ENCODE measurements around the gene CMKLR1.

CMKLR1 gene

DNA sequence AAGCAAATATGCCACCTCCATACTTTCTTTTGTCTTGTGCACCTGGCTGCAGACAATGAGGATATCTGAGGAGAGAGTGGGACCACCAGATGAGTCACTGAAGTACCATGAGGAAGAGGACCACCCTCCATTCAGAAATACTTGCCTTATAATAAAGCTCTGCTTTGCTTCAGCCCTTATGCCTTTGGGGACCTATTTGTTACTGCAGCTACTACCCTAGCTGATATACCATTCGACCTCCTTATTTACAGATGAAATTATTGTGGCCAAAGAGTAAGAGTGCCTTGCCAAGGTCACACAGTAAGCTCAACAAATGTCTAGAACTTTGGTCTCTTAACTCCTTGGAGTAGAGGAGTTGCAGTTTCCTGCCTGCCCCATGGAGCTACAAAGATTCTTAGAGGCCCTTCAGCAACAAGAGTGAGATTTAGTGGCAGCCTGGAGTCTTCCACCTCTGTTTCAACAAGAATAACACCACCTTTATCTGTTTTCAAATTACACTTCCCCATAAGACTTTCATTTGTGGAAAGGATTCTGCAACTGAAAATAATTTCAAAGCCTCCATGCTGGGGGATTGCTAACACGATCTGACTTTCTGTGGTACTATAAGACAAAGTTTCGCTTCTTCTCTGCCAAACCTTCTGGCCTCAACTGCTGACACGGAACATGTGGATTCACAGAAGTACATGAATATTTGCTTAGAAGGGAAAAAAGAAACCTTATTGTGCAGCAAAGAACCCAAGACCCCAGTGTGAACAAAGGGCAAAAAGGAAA lies 3.6 kb downstream of the CMKLR1 start:
- FAIRE-seq: no peak

DNA sequence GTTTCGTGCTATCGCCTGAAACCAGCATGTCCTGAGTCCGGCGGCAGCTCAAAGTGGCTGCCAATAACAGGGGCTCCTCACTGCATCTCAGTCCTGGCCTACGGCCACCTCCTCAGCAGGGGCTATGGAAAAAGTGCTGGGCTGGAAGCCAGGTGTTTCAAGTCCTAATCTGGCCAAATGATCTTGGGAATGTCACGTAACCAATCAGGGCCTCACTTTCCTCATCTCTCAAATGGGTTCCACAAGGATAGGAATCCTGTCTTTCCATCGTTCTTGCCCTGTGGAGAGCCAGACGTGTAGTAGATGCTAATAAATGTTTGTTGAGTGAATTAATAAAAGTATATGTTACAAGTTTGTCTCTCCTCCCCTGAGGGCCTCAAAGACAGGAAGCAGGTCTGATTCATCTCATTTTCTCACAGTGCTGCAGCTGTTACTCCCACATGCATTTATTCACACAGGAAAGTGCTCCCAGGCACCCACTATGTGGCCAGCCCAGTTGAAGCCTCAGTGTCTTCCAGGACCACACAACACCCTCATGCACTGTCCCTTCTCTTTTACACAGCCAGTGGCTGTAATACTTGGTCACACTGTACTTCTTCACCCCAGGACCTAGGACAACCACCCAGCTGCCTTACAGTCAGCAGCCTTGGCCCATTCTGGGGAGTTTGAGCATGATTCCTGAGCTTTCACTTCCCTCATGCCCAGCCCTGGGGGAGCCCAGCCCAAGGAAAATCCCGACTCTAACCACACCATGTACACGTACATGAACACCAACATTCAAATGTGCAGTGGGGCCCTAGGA lies 5.0 kb downstream of the CMKLR1 start:
- no peak for FAIRE-seq

DNA sequence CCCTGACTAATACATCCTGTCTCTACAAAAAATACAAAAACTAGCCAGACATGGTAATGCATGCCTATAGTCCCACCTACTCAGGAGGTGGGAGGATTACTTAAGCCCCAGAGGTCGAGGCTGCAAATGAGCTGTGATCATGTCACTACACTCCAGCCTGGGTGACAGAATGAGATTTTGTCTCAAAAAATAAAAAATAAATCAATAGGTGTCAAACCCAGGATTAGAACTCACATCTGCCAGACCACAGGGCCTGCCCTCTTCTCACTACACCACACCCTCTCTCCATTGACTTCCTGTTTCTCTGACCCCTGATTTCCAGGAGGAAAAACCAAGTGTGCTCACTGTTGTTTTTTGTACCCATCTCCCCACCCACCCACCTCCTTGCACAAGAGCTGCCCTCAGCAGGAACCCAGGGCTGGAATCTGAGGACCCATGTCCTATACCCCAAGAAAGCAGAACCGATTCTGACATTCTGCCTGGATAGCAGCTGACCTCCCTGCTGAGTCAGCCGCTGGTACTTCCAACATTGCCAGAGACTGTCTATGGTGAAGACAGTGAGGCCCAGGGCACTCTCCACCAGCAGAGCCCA lies 6.2 kb downstream of the CMKLR1 start:
- no peak for FAIRE-seq

DNA sequence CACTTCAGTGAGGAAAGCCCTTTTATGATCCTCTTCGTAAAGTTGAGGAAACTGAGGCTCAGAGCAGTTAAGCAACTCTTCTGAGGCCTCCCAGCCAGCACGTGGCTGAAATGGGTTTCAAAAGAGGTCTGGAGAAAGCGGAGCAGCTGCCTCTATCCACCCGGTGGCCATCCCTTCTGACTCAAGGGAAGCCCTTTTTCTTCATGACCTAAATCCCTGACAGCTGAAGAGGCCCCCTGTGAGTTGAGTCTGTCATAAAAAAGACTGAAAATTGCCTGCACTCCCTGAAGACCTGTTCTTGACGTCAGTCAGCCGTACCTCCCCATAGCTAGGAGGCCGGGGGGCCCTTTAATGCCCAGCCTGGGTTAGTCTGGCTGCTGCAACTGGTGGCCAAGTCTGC lies 10.7 kb downstream of the CMKLR1 start:
- FAIRE-seq: no peak

DNA sequence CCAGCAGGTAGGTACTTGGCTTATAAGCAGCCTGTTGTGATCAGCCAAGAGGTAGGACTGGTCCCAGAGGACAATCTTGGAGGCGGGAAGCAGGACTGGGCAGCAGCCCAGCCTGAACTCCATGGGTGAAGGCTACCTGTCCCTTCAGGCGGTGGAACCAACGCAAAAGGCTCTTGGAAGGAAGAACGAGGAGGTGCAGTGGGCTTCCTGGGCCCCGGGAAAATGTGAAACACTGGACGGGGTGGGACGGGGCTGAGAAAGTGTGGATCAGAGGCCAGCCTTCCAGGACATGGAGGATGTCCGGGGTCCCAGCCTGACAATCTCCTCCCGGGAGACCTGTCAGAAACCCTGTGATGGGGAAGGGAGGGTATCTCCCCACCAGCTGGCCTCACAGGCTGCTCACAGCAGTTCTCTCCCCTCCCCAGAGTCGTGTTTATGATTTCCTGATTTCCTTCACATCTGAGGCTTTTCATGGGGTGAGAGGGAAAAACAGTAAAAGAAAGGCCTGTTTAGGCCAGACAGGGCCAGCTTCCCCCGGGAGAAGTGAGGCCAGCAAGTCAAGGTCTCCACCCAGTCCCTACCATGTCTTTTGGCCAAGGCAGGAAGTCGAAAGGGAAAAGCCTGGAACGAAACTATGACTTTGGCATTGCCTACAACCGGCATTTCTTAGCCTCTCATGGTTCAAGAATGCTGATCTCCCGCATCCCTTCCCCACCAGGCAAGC lies 11.3 kb downstream of the CMKLR1 start:
- FAIRE-seq: no peak

DNA sequence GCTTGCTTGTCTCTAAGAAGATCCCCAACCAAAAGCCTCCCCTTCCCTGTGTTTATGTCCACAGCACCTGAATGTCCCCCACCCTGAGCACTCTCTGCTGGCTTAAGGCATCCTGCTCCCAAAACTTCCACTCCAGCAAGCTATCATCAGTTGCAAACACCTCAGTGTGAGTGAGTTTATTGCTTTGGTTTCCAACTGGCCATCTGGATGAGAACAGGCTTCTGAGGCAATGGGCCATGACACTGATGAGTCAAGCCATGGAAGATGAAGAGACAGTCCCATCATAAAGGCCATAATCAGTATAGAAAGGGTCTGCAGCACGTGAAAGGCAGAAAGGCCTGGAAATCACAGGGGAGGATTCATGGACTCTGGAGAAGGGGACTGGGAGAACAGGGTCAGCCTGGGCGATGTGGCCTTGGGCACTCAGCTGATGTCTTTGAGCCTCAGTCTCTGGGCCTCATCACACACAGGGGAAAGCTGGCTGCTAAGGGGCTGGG lies 12.8 kb downstream of the CMKLR1 start:
- FAIRE-seq: no peak

DNA sequence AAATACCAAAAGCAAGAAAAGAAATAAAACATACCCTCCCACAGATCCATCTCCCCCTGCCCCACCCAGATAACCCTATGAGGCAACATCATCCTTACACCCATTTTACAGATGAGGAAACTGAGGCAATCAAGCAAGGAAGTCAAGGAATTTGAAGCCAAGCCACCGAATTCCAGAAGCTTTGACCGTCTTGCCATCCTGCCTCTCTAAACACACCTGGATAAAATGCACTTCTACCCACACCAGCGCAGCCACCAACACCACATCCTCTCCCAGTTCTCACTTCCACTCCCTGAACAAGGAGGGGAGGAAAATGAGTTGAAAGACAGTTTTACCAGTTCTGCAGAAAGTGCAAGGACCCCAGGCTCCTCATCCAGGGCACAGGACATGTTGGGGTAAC lies 13.6 kb downstream of the CMKLR1 start:
- no peak for FAIRE-seq

DNA sequence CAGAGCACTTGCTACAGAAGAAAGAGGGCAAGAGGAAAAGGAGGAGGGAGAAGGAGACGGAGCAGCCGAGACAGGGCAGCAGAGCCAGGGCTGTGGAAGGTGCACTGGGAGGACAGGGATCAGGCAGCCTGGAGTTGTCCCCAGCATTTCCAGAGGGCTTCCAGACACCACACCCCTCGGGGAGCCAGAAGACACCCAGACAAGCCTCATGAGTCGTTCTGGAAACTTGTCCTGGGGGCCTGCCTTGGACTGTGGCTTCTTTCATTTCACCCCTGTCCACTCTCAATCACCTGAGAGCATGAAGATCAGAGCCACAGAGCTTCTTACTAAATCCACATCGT lies 14.1 kb downstream of the CMKLR1 start:
- FAIRE-seq: no peak

DNA sequence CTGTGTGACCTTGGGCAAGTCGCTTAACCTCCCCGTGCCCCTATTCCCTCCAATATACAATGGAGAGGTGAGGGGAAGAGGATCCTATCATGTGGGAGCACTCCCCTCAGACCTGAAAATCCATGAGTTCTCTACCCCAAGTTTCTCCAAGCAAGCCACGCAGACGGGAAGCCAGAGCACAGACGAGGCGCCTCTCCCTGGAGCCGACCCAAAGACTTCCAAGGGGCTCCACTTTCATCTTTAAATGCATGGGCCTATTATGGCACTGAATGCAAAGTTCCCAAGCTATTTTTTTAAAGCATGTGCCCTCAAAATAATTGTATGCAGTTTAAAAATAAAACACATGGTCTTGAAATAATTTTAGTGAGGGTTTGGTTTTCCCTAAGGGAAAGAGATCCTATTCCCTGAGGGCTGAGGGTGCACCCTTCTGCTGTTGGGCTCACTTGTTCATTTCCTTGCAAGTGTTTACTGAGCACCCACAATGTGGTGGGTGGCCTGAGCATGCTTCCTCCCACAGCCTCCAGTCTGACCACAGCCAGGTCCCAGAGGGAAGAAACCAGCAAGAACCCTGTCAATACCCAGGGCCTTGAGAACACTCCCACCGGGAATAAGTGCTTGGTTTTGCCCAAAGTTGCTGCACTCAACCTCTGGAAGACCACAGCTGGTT lies 14.6 kb downstream of the CMKLR1 start:
- FAIRE-seq: no peak

DNA sequence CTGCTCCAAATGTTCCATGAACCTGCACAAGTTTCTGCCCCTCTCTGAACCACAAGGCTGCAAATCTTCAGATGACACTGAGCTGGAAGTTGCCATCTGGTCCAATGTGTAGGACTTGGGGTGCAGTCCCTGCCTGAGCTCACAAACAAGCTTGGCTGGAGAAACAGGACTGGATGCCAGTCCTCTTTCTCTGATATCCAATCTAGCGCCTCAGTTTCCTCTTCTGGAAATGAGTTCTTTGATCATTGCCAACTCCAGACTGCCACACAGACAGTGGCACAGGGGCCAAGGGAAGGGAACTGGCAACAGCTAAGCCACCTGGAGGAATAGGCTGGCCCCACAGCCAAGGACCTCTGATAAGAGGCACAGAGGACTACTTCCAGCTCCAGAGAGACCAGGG lies 15.5 kb downstream of the CMKLR1 start:
- no peak for FAIRE-seq

DNA sequence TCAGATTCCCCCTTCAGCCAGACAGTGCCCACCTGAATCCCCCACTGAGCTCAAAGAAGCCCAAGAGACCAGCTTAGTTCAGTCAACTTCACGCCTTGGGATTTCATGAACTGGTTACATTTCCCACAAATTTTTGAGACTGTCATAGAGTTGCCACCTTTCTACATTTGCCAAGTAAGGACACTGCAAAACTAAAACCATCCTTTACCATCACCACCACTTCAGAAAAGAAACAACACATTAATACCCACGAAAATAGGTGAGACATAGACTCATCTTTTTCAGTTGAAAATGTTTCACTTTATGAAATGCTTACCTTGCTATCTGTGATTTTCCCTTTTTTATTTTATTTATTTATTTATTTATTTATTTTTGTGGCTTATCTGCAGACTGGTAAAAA lies 16.1 kb downstream of the CMKLR1 start:
- no peak for FAIRE-seq

DNA sequence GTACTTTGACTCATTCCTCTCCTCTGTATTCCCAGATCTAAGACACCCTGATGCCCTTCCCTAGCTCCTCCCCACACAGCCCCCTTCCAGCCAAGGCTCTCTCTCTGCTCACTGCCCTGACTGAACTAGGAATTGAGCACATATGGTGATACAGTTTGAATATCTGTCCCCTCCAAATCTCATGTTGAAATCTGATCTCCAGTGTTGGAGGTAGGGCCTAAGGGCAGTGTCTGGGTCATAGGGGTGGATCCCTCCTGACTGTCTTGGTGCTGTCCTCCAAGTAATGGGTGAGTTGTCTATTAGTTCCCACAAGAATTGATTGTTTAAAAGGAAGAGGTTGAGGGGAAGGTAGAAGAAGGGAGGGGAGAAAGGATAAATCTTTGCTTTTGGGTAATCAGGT lies 17.4 kb downstream of the CMKLR1 start:
- FAIRE-seq: no peak

DNA sequence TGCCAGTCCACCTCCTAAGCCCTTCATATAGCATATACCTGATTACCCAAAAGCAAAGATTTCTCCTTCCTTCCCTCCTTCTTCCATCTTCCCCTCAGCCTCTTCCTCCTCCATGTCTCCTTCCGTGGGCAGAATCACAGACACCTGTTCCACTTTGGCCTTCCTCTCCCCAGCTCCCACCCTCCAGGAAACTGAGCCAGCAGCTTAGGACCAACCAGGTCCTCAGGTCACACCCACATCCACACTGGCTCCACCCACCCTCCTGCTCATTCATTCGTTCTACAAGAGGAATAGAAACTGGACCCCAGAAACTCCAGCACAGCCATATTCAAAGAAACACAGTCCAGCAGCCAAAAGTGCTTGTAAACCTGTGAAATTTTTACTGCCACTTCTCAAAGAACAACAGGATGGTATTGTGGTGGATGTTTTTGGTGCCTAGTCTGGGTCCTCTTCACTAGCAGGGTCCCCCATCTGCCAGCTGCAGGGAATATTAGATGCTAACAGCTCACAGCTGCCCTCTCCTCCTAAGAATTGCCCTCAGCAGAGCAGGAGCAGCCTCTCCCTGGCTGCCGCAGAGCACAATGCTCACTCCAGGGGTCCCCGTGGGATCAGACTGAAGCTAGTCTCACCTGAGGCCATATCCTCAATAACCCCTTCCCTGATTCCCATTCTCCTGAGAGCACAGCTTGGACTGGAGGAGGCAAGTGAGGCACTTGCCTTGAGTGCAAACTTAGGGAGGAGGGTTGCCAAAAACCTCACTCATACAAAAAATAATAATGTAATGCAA lies 18.4 kb downstream of the CMKLR1 start:
- FAIRE-seq: no peak

DNA sequence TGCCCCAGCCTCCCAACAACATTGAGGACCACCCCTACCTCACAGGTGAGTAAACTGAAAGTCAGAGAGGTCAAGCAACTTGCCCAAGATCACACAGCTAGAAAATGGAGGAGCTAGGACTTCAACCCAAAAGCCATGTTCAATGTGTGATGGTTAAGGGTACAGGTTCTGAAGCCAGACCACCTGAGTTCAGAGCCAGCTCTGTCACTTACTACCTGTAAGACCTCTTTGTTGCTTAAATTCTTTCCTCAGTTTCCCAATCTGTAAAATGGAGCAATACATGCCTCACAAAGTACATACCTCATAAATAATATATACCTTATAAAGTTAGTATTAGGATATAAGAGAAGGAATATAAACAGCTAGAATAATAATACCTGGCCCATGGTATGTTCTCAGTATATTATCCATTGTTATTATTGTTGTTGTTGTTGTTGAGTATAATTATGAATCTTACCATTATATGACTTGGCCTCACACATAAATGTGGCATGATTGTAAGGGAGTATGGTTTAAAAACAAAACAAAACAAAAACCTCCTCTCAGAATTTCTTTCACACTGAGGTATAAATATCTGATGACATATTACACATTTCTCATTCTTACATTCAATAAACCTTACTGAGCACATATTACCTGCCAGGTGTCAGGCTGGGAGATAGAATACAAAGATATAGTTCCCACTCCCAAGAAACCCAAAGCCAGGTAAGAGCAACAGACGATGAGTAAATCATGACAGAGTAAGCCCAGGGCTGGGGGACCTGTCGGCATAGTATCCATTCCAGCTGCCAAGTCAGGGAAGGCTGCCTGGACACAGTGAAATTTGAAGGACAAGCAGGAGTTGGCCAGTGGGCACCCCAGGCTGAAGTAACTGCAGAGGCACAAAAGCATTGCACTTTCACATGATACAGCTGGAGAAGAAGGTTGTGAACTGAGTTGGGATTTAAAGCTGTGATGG lies 19.6 kb downstream of the CMKLR1 start:
- no peak for FAIRE-seq

DNA sequence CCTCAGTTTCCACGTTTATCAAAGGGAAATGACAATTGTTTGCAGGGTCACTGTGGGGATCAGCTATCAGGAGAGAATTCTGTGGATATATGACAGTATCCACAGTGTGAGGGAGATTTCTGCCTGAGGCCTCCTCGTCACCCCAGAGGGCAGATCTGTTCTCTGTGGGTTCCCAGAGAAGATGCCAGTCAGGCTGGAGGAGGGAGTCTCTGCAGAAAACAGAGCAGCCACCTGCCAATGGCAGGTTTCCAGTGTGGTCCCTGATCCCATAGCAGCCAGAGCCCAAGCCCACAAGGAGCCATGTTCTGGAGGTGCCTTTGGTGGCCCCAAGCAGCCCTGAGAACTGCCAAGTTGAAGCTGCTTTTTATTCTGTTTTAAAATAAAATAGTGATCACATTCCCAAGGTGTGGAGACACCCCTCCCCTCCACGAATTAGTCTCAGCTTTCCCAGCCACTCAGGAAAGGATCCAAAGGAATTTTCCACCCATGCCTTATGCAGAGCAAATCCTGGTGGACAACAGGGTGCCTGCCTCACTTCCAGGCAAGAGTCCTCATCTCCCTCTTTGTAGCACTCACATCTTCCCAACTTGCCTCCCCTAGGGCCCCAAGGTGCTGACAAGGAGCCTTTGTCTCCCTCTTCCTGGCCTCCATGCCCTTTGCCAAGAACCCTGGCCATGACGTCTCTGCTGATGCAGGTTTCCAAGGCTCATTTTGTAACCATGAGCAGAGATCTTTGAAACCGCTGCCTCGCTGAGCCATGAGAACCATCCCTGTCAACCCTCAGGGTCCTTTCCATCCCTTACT lies 20.4 kb downstream of the CMKLR1 start:
- FAIRE-seq: no peak

DNA sequence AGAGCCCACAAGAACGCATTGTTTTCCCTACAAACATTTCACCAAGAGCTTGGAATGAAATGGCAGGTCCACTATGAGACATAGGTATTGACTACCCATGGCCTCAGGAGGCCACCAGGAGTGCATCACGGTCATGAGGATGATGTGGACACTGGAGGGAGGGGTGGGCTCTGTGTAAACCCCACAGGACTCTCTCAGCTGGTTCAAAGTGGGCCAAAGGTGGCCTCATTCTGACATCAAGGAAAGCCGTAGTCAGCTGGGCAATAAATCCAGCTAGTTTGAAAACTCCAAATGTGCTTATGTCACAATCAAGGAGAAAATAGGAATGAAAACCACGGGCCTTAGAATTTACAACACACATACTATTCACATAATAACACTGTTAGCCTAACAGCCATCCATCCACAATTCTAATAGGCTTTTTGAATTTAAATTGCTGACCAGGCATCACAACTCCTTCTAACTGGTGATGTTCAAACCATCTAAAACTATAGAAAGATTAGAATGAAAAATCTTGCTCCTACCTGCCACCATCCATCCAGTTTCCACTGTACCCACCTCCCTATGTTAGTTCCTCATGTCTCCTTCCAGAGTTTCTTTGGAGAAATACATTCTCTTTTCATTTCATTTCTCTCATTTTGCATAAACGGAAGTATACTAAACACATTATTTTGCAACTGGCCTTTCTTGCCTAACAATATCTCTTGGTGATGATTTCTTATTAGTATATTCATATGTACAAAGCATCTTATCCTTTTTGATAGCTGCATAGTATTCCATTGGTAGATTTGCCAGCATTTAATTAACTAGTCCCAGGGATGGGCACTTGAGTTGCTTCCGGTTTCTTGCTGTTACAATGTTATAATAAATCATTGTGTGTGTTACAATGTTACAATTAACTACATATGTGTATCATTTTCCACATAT lies 21.5 kb downstream of the CMKLR1 start:
- no peak for FAIRE-seq

DNA sequence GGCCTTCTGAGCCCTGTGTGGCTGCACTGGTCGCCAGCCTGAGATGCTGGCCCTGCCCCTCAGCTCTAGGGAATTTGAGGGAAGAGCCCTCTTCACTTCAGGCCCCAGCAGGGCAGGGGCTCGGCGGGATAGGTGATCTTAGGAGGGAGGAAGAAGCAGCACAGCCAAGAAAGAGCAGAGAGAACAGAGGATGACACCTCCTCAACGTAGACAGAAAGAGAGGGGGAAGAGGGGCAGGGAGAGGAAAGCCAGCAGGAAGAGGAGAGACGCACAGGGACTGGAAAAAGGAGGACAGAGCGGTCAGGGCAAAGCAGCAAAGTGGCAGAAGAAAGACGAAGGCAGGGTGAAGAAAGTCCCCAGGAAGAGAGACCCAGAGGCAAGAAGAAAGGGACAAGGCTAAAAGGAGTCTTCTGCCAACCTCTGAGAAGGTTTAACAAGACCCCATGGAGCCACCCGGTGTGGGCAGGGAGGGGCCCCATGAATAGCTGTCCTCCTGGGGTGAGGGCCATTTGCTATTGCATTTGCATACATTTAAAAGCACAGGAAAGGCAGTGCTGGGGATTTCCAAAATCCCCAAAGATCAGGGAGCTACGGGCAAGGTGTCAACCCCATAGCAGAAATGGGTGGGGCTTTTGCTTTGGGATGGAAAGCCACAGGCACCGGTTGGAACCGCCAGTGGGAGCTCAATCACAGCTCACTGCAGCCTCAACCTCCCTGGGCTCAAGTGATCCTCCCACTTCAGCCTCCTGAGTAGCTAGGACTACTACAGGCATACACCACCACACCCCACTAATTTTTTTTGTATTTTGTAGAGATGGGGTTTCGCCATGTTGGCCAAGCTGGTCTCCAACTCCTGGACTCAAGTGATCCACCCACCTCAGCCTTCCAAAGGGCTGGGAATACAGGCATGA lies 22.7 kb downstream of the CMKLR1 start:
- FAIRE-seq: no peak
